Stomach (tissue), 9 donors: Measurements from ENCODE around the gene COG5. TPM values are rescaled to one million over a fixed set of nuclear protein-coding genes. Genes with fewer than 3 reads are reported as not detected.

Source experiments
- DNase-seq, 2 donors: peaks; one replicate each; pipeline versions ENCODE4 v3.0.0 to v3.0.0-alpha.2; 2013 to 2019
- H3K27ac ChIP-seq, 5 donors: fragments of 200-600 bp in 4 of 5; sonication (generic) in 4 of 5; one replicate each; pipeline ENCODE4 v1.5.1; 2013 to 2019; ENCODE audit warnings: mild to moderate bottlenecking in 1 of 5, moderate library complexity in 1 of 5
- H3K27me3 ChIP-seq, 3 donors: fragments of 200-600 bp; sonication (generic); one replicate each; pipeline ENCODE4 v1.5.1; 2017 to 2019; ENCODE audit warnings: mixed run types in 1 of 3
- H3K36me3 ChIP-seq, 4 donors: fragments of 200-600 bp; sonication (generic); 1 replicate in 3 of 4; 2 replicates in 1 of 4; pipeline ENCODE4 v1.5.1; 2016 to 2019
- H3K4me1 ChIP-seq, 4 donors: fragments of 200-600 bp; sonication (generic); one replicate each; pipeline ENCODE4 v1.5.1; 2016 to 2019
- H3K4me3 ChIP-seq, 4 donors: fragments of 200-600 bp; sonication (generic) in 3 of 4; one replicate each; pipeline ENCODE4 v1.5.1; 2016 to 2019; ENCODE audit warnings: mild to moderate bottlenecking in 1 of 4
- H3K9me3 ChIP-seq, 4 donors: fragments of 200-600 bp; sonication (generic); one replicate each; pipeline ENCODE4 v1.5.1; 2016 to 2019
- CTCF ChIP-seq, 7 experiments: fragments of 450-650 bp in 4 of 7; fragments of 200-600 bp in 3 of 7; sonication (generic) in 3 of 7; IDR thresholded peaks; one replicate each; pipeline ENCODE4 v1.5.1; 2016 to 2019; ENCODE audit warnings: antibody characterized with exemption in 7 of 7, control low read depth in 2 of 7, mild to moderate bottlenecking in 1 of 7
- EP300 ChIP-seq: sonication (generic); formaldehyde crosslinking; IDR thresholded peaks from one replicate; pipeline ENCODE4 v1.6.1; 2017; ENCODE audit warnings: antibody characterized with exemption
- POLR2A ChIP-seq, 4 donors: fragments of 450-650 bp; IDR thresholded peaks; one replicate each; pipeline ENCODE4 v1.6.1; 2016; ENCODE audit warnings: antibody characterized with exemption in 4 of 4, control low read depth in 2 of 4, mild to moderate bottlenecking in 1 of 4, moderate library complexity in 1 of 4
- POLR2AphosphoS5 ChIP-seq, 3 donors: sonication (generic); formaldehyde crosslinking; IDR thresholded peaks; one replicate each; pipeline ENCODE4 v1.6.1; 2016; ENCODE audit warnings: antibody characterized with exemption in 3 of 3
- WGBS, 5 donors: extraction: QIAGEN DNeasy Blood & Tissue Kit in 3 of 5; methylation state at CpG; one replicate each; pipeline versions ENCODE4 v1.1.5 to v1.1.7; 2013 to 2018; 5-methylcytosine and 5-hydroxymethylcytosine counted together
- intact Hi-C: fragments of 100-400 bp; cut with DNase I; formaldehyde crosslinking; loops from one replicate; pipeline ENCODE4 v1.15.1; 2023; ENCODE audit warnings: low total_unique reads
- polyA plus RNA-seq, 3 donors: library from polyadenylated mRNA; stranded (reverse); fragments of 200-250 nt; gene quantifications; one replicate each; pipeline ENCODE4 v1.2.3, GENCODE V29; 2013
- total RNA-seq, 5 donors: library from RNA; depleted of rRNA; stranded (reverse); fragments of >200 nt; gene quantifications; one replicate each; pipeline versions ENCODE4 v1.1.0 to v1.2.3, GENCODE V29; 2014 to 2016
- donor health status: healthy with polysubstance abuse.
- donor health status: Bipolar disorder and iron deficiency.
- donor health status: healthy.

Gene COG5
- total and polyA plus RNA-seq, 8 donors: 5.2 to 285 (median 17.1) TPM

GRCh38 chr7:107592361-107593024 lies 28.8 kb upstream of the COG5 start:
- Histone ChIP-seq H3K27me3 (no peaks in the 10 kb centered on the region), H3K4me3 (no peak overlapping the region), H3K36me3 (peaks cover 4 to 35% (median 30%) of the 10 kb centered on the region in 4 donors), H3K9me3 (no peaks in the 10 kb centered on the region), H3K27ac (no peak overlapping the region), H3K4me1 (peaks cover 0 to 27% (median 13%) of the 10 kb centered on the region in 4 donors)
- no peak for TF ChIP-seq POLR2A (IDR thresholded peaks at IDR 0.05)
- TF ChIP-seq POLR2AphosphoS5 (IDR thresholded peaks at IDR 0.05): no peak
- TF ChIP-seq CTCF (IDR thresholded peaks at IDR 0.05): no peak
- TF ChIP-seq EP300: no peak
- WGBS, 5 donors: 87 to 98% (median 97%) methylated on average over 5 of the region's 5 CpGs
- intact Hi-C loops: no loop called here
- no peak for DNase-seq

- TF ChIP-seq POLR2AphosphoS5 (IDR thresholded peaks at IDR 0.05): no peak
- TF ChIP-seq EP300: no peak
- TF ChIP-seq CTCF (IDR thresholded peaks at IDR 0.05): no peak
- no peak for TF ChIP-seq POLR2A (IDR thresholded peaks at IDR 0.05)
- Histone ChIP-seq H3K27me3 (no peaks in the 10 kb centered on the region), H3K36me3 (peaks cover 4 to 36% (median 25%) of the 10 kb centered on the region in 4 donors), H3K9me3 (no peaks in the 10 kb centered on the region), H3K4me1 (peaks cover 0 to 27% (median 15%) of the 10 kb centered on the region in 4 donors), H3K27ac (peak overlapping the region in 3 of 5 donors; percentile 8 to 24 (median 21)), H3K4me3 (no peak overlapping the region)
- intact Hi-C loops: no loop called here
- 28 to 61% (median 40%) methylated on average over 3 of the region's 3 CpGs for WGBS, 5 donors
- DNase-seq: peak in 1 of 2 donors; percentile 14
These were observed 27.7 kb upstream of the COG5 start for GRCh38 chr7:107591421-107591820.

GRCh38 chr7:107588529-107589130 lies 24.9 kb upstream of the COG5 start:
- Histone ChIP-seq H3K27me3 (no peaks in the 10 kb centered on the region), H3K9me3 (no peaks in the 10 kb centered on the region), H3K36me3 (peaks cover 5 to 44% (median 31%) of the 10 kb centered on the region in 4 donors), H3K27ac (no peak overlapping the region), H3K4me1 (peaks cover 0 to 18% (median 9%) of the 10 kb centered on the region in 4 donors), H3K4me3 (no peak overlapping the region)
- DNase-seq: no peak
- intact Hi-C loops: no loop called here
- no peak for TF ChIP-seq POLR2AphosphoS5 (IDR thresholded peaks at IDR 0.05)
- TF ChIP-seq POLR2A (IDR thresholded peaks at IDR 0.05): no peak
- TF ChIP-seq EP300: no peak
- no peak for TF ChIP-seq CTCF (IDR thresholded peaks at IDR 0.05)
- 91 to 98% (median 92%) methylated on average over 5 of the region's 5 CpGs for WGBS, 5 donors

- TF ChIP-seq POLR2AphosphoS5 (IDR thresholded peaks at IDR 0.05): no peak
- no peak for TF ChIP-seq POLR2A (IDR thresholded peaks at IDR 0.05)
- TF ChIP-seq EP300: no peak
- TF ChIP-seq CTCF (IDR thresholded peaks at IDR 0.05): no peak
- intact Hi-C loops: no loop called here
- Histone ChIP-seq H3K4me1 (peaks cover 11 to 31% (median 20%) of the 10 kb centered on the region in 4 donors), H3K9me3 (no peaks in the 10 kb centered on the region), H3K27me3 (no peaks in the 10 kb centered on the region), H3K27ac (no peak overlapping the region), H3K36me3 (peaks cover 5 to 42% (median 31%) of the 10 kb centered on the region in 4 donors), H3K4me3 (no peak overlapping the region)
- WGBS, 5 donors: 75 to 92% (median 82%) methylated on average over 2 of the region's 2 CpGs
- no peak for DNase-seq
These were observed 21.0 kb upstream of the COG5 start for GRCh38 chr7:107584716-107585115.
